Neural cell (in vitro differentiated cells): ENCODE measurements around the gene SEC16B.

Experiments
- CTCF ChIP-seq: fragments of 450-650 bp; IDR thresholded peaks from 2 replicates; pipeline ENCODE4 v1.5.1; 2014; ENCODE audit warnings: antibody characterized with exemption, mild to moderate bottlenecking, moderate library complexity; ENCODE audit not compliant: poor library complexity, severe bottlenecking
- EP300 ChIP-seq: fragments of 450-650 bp; conservative IDR thresholded peaks from 2 replicates; pipeline ENCODE4 v1.6.1; 2014; ENCODE audit warnings: antibody characterized with exemption, mild to moderate bottlenecking, moderate library complexity; ENCODE audit not compliant: poor library complexity, severe bottlenecking
- MXI1 ChIP-seq: fragments of 450-650 bp; conservative IDR thresholded peaks from 2 replicates; pipeline ENCODE4 v1.6.1; 2014; ENCODE audit warnings: antibody characterized with exemption, mild to moderate bottlenecking; ENCODE audit not compliant: poor library complexity, severe bottlenecking
- POLR2AphosphoS5 ChIP-seq: IDR thresholded peaks from 2 replicates; pipeline ENCODE4 v1.6.1; 2012
- TAF1 ChIP-seq: IDR thresholded peaks from 2 replicates; pipeline ENCODE4 v1.6.1; 2012; ENCODE audit warnings: low read depth
- TF ChIP-seq, protein P1 (sequence below): IDR thresholded peaks from 2 replicates; pipeline ENCODE4 v1.6.1; 2012; ENCODE audit warnings: borderline replicate concordance

GRCh38 chr1:177937174-177937770 is 32.6 kb downstream of the SEC16B start:
- TF ChIP-seq CTCF = no peak
- no peak for TF ChIP-seq MXI1
- TF ChIP-seq EP300 = no peak
- no peak for TF ChIP-seq TAF1
- TF ChIP-seq, protein P1, sequence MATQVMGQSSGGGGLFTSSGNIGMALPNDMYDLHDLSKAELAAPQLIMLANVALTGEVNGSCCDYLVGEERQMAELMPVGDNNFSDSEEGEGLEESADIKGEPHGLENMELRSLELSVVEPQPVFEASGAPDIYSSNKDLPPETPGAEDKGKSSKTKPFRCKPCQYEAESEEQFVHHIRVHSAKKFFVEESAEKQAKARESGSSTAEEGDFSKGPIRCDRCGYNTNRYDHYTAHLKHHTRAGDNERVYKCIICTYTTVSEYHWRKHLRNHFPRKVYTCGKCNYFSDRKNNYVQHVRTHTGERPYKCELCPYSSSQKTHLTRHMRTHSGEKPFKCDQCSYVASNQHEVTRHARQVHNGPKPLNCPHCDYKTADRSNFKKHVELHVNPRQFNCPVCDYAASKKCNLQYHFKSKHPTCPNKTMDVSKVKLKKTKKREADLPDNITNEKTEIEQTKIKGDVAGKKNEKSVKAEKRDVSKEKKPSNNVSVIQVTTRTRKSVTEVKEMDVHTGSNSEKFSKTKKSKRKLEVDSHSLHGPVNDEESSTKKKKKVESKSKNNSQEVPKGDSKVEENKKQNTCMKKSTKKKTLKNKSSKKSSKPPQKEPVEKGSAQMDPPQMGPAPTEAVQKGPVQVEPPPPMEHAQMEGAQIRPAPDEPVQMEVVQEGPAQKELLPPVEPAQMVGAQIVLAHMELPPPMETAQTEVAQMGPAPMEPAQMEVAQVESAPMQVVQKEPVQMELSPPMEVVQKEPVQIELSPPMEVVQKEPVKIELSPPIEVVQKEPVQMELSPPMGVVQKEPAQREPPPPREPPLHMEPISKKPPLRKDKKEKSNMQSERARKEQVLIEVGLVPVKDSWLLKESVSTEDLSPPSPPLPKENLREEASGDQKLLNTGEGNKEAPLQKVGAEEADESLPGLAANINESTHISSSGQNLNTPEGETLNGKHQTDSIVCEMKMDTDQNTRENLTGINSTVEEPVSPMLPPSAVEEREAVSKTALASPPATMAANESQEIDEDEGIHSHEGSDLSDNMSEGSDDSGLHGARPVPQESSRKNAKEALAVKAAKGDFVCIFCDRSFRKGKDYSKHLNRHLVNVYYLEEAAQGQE = no peak
- no peak for TF ChIP-seq POLR2AphosphoS5
